Nephron (organoid): Measurements from ENCODE around the gene PLXNB1.

Experiments
- H3K27ac Mint-ChIP-seq, 3 experiments: 2 replicates each; pipeline ENCODE4 v1.8.0; 2020; ENCODE audit warnings: mixed read lengths in 3 of 3, mild to moderate bottlenecking in 2 of 3, moderate library complexity in 1 of 3
- H3K27me3 Mint-ChIP-seq: 2 replicates; pipeline ENCODE4 v1.8.0; 2021; ENCODE audit warnings: low read depth, mild to moderate bottlenecking, moderate library complexity, mixed read lengths
- H3K36me3 Mint-ChIP-seq: 2 replicates; pipeline ENCODE4 v1.8.0; 2020; ENCODE audit warnings: low read depth, mixed read lengths
- H3K4me1 Mint-ChIP-seq: 2 replicates; pipeline ENCODE4 v1.8.0; 2020; ENCODE audit warnings: mixed read lengths
- H3K4me3 Mint-ChIP-seq, 3 experiments: 2 replicates each; pipeline ENCODE4 v1.8.0; 2020; ENCODE audit warnings: mild to moderate bottlenecking in 3 of 3, mixed read lengths in 3 of 3, moderate library complexity in 2 of 3
- H3K9me3 Mint-ChIP-seq: 2 replicates; pipeline ENCODE4 v1.8.0; 2020; ENCODE audit warnings: mixed read lengths
- CTCF ChIP-seq, 3 experiments: fragments of 200-600 bp; sonication (generic); IDR thresholded peaks; one replicate each; pipeline ENCODE4 v1.5.0; 2021; ENCODE audit warnings: antibody characterized with exemption in 3 of 3; ENCODE audit not compliant: unreplicated experiment in 3 of 3

The PLXNB1 gene

GRCh38 chr3:48416546-48416945 lies 13.3 kb downstream of the PLXNB1 start:
- TF ChIP-seq CTCF (IDR thresholded peaks at IDR 0.05; ENCODE audit: unreplicated experiment in 3 of 3): no peak
- Mint-ChIP-seq H3K36me3 (peaks cover 27% of the 10 kb centered on the region), H3K4me1 (no peaks in the 10 kb centered on the region), H3K27me3 (no peaks in the 10 kb centered on the region), H3K9me3 (no peaks in the 10 kb centered on the region), H3K4me3 (no peak overlapping the region), H3K27ac (no peak overlapping the region)

- Mint-ChIP-seq H3K4me3 (no peak overlapping the region), H3K9me3 (no peaks in the 10 kb centered on the region), H3K4me1 (no peaks in the 10 kb centered on the region), H3K27ac (no peak overlapping the region), H3K36me3 (peaks cover 27% of the 10 kb centered on the region), H3K27me3 (no peaks in the 10 kb centered on the region)
- TF ChIP-seq CTCF (IDR thresholded peaks at IDR 0.05; ENCODE audit: unreplicated experiment in 3 of 3): no peak
Observed at GRCh38 chr3:48416091-48416505, 13.8 kb downstream of the PLXNB1 start.

DNA sequence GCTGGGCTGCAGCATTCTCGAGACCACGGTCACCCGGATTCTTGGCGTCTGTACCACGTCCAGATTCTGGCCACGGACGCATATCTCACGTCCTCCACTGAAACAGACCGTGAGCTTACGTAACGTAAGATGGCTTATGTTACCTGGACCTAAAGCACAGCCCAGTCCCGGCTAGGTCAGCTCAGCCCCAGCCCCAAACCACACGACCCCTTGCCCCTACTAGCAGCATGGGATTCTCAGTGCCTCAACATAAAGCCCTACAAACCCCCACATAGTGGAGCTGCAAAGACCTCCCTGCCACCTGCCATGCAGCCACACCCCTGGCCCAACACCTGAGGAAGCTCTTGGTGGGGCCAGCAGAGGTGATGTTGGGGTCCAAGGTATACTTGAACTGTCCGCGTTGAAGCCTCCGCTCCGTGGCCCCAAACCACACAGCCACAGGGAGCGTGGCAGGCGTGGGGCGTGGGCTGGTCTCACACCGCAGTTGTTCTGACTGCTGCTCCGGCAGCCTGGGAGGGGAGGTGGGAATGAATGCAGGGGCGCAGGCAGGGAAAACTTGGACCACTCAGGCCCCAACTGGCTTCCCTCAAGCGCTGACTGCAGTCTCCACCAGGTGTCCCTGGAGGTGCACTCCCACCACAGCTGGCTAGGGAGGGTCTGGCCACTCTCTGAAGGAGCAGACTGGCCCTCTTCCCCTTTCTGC lies 14.5 kb downstream of the PLXNB1 start:
- TF ChIP-seq CTCF (IDR thresholded peaks at IDR 0.05; ENCODE audit: unreplicated experiment in 3 of 3): no peak
- no peaks in the 10 kb centered on the region for H3K9me3 Mint-ChIP-seq
- no peak overlapping the region for H3K27ac Mint-ChIP-seq
- H3K4me1 Mint-ChIP-seq: no peaks in the 10 kb centered on the region
- H3K36me3 Mint-ChIP-seq: peaks cover 29% of the 10 kb centered on the region
- H3K4me3 Mint-ChIP-seq: no peak overlapping the region
- no peaks in the 10 kb centered on the region for H3K27me3 Mint-ChIP-seq

GRCh38 chr3:48414376-48415250 lies 15.3 kb downstream of the PLXNB1 start:
- Mint-ChIP-seq H3K4me1 (no peaks in the 10 kb centered on the region), H3K9me3 (no peaks in the 10 kb centered on the region), H3K36me3 (peaks cover 33% of the 10 kb centered on the region), H3K4me3 (no peak overlapping the region), H3K27me3 (no peaks in the 10 kb centered on the region), H3K27ac (no peak overlapping the region)
- no peak for TF ChIP-seq CTCF (IDR thresholded peaks at IDR 0.05; ENCODE audit: unreplicated experiment in 3 of 3)

DNA sequence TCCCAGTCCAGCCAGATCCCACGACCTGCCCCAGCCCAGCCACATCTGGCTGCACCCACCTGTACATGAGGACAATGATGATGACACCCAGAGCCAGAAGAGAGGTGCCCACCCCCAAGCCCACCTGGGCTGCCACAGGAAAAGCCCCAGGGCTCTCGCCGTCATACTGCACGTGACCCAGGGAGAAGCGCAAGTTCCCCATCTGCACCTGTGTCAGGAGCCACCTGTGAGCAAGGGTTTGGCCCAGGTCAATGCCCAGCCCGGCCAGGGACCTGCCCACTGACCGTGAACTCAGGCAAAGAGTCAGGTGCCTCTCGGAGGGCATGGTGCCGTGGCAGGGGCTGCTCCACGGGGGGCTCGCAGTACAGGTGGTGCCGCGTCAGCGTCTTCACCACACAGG lies 16.3 kb downstream of the PLXNB1 start:
- no peaks in the 10 kb centered on the region for H3K27me3 Mint-ChIP-seq
- H3K27ac Mint-ChIP-seq: no peak overlapping the region
- H3K4me1 Mint-ChIP-seq: no peaks in the 10 kb centered on the region
- H3K36me3 Mint-ChIP-seq: peaks cover 43% of the 10 kb centered on the region
- no peak for TF ChIP-seq CTCF (IDR thresholded peaks at IDR 0.05; ENCODE audit: unreplicated experiment in 3 of 3)
- no peak overlapping the region for H3K4me3 Mint-ChIP-seq
- H3K9me3 Mint-ChIP-seq: no peaks in the 10 kb centered on the region
